Adrenal gland (tissue), 12 donors: ENCODE results near the gene SCAP. TPM values are rescaled to one million over a fixed set of nuclear protein-coding genes. Genes with fewer than 3 reads are reported as not detected.
"Not testable (repeated sequence)": the region's sequence is repeated elsewhere in the genome, so short reads cannot be mapped to it uniquely, and the experiment has no call there.

Source experiments
- DNase-seq, 7 donors: peaks; one replicate each; pipeline ENCODE4 v3.0.0-alpha.2; 2019 to 2020
- H3K27ac ChIP-seq, 5 donors: fragments of 200-600 bp; sonication (generic) in 4 of 5; 1 replicate in 3 of 5; 2 replicates in 2 of 5; pipeline versions ENCODE4 v1.5.1 to v1.8.0; 2016 to 2020; ENCODE audit warnings: mild to moderate bottlenecking in 1 of 5
- H3K27me3 ChIP-seq: fragments of 200-600 bp; 2 replicates; pipeline ENCODE4 v1.8.0; 2021
- H3K36me3 ChIP-seq, 2 donors: fragments of 200-600 bp; replicated peaks in 1 of 2; 1 replicate in 1 of 2; 2 replicates in 1 of 2; pipeline versions ENCODE4 v1.5.1 to v1.8.0; 2018 to 2022
- H3K4me1 ChIP-seq, 2 donors: fragments of 200-600 bp; replicated peaks in 1 of 2; 1 replicate in 1 of 2; 2 replicates in 1 of 2; pipeline versions ENCODE4 v1.5.1 to v1.8.0; 2018 to 2021
- H3K4me3 ChIP-seq, 4 donors: fragments of 200-600 bp; sonication (generic) in 3 of 4; one replicate each; pipeline ENCODE4 v1.5.1; 2016 to 2018
- H3K9me3 ChIP-seq, 3 donors: fragments of 200-600 bp; sonication (generic) in 1 of 3; replicated peaks in 1 of 3; 1 replicate in 2 of 3; 2 replicates in 1 of 3; pipeline versions ENCODE4 v1.5.1 to v1.8.0; 2016 to 2021
- POLR2A ChIP-seq, 2 donors: fragments of 450-650 bp; IDR thresholded peaks; one replicate each; pipeline ENCODE4 v1.6.1; 2017; ENCODE audit warnings: antibody characterized with exemption in 2 of 2, mild to moderate bottlenecking in 2 of 2, moderate library complexity in 1 of 2
- WGBS, 4 donors: extraction: QIAGEN DNeasy Blood & Tissue Kit in 2 of 4; methylation state at CpG; one replicate each; pipeline versions ENCODE4 v1.1.5 to v1.1.7; 2013 to 2017; 5-methylcytosine and 5-hydroxymethylcytosine counted together
- intact Hi-C, 2 donors: fragments of 100-400 bp; cut with DNase I; formaldehyde crosslinking; loops; one replicate each; pipeline versions ENCODE4 v1.14.1 to v1.15.0; 2022 to 2023
- polyA plus RNA-seq, 3 donors: library from polyadenylated mRNA; stranded (reverse); fragments of 200-250 nt in 2 of 3; fragments of 350-450 nt in 1 of 3; fragmentation: Illumina TruSeq in 1 of 3; extraction: RNeasy Lipid Tissue Mini Kit (QIAGEN cat#74804) in 1 of 3; gene quantifications; one replicate each; pipeline ENCODE4 v1.2.3, GENCODE V29; 2013 to 2014
- total RNA-seq, 9 donors: library from RNA; depleted of rRNA in 4 of 9; stranded (reverse); fragments of >200 nt in 4 of 9; fragments of 120-200 nt in 1 of 9; fragmentation: NEBNext Ultra II Directional in 1 of 9; extraction: Animal tissue kit (Norgen Biotek cat#: 25700) in 1 of 9; gene quantifications; one replicate each; pipeline versions ENCODE4 v1.1.0 to v1.2.4, GENCODE V29; 2013 to 2023
- TF ChIP-seq, protein P1 (sequence below), 6 experiments: fragments of 450-650 bp in 4 of 6; fragments of 200-600 bp in 2 of 6; sonication (generic) in 1 of 6; IDR thresholded peaks; 1 replicate in 5 of 6; 2 replicates in 1 of 6; pipeline versions ENCODE4 v1.5.1 to v1.8.0; 2016 to 2021; ENCODE audit warnings: antibody characterized with exemption in 6 of 6, mild to moderate bottlenecking in 2 of 6, moderate library complexity in 1 of 6
- donor health status: healthy with polysubstance abuse.
- donor health status: Bipolar disorder and iron deficiency.
- donor health status: DM: yes; HTN: yes; CAD: no.
- donor health status: DM: no; HTN: no; CAD: no.
- donor health status: DM: no; HTN: no; CAD: no.
- donor health status: DM: yes; HTN: yes; CAD: no.

SCAP gene
- total and polyA plus RNA-seq, 12 donors, result 126 to 954 (median 176) TPM

GRCh38 chr3:47515100-47515499 is 39.4 kb upstream of the SCAP start:
- DNase-seq, result no peak
- Histone ChIP-seq H3K9me3 (no peaks in the 10 kb centered on the region), H3K4me3 (no peak overlapping the region), H3K36me3 (peaks cover 0 to 4% of the 10 kb centered on the region in 2 donors), H3K27ac (no peak overlapping the region), H3K4me1 (peaks cover 0 to 12% of the 10 kb centered on the region in 2 donors), H3K27me3 (no peaks in the 10 kb centered on the region)
- TF ChIP-seq POLR2A (IDR thresholded peaks at IDR 0.05), result no peak
- intact Hi-C loops, result loop anchor here in 1 of 2 donors (10.0 kb wide), 1 partner anchor 90 kb away; no protein-coding TSS in a partner anchor
- 63 to 70% (median 66%) methylated on average over 5 of the region's 5 CpGs for whole genome bisulfite sequencing, 4 donors

DNA sequence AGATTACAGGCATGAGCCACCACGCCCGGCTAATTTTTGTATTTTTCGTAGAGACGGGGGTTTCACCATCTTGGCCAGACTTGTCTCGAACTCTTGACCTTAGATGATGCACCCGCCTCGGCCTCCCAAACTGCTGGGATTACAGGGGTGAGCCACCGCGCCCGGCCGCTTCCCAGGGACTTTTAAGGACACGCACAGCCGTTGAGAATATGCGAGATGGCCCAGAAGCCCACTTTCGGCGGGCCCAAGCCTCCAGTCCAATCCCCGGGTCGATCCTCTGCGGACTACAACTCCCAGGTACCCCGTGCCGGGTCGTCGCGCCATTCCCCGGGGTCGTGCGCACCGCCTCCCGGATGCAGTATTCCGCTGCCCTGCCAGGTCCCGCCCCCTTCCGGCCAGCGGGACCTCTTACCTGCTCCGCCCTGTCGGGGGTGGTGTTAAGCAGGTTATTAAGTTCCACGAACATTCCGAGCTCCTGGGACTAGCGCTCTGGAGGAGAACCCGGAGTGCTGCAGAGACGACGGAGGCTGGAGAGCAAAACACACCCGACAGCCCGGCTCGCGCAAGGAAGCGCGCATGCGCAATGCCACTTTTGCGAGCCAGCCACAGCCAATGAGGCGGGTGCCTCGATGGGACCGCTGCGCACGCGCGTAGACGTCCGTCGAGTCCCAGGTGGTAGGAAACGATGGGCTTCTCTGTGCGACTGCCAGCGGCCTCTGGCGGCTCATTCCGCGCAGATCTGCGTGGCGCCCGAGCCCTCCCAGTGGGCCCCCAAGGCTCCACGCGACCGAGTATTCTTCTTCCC is 37.6 kb upstream of the SCAP start, which contains the start of gene ELP6:
TSS of gene ELP6 (minus strand) at position 588 of the 805 bp plus-strand sequence. CDS start at position 466, 122 bp downstream.
- peak; percentile 96 to 98 (median 97) for DNase-seq
- peaks cover 0 to 12% of the 10 kb centered on the region in 2 donors for H3K4me1 ChIP-seq
- no peaks in the 10 kb centered on the region for H3K27me3 ChIP-seq
- H3K27ac ChIP-seq, result peak within 1 kb of the TSS; percentile 47 to 96 (median 89)
- intact Hi-C loops, result loop anchor here (5.0 to 10.0 kb wide), 2 partner anchors 89 to 91 kb away; no protein-coding TSS in a partner anchor
- 0 to 1% (median 0%) methylated on average over 9 to 71 of the region's 71 CpGs for WGBS, 4 donors
- peaks cover 0 to 14% of the 10 kb centered on the region in 2 donors for H3K36me3 ChIP-seq
- H3K9me3 ChIP-seq, result no peaks in the 10 kb centered on the region
- peak within 1 kb of the TSS; percentile 15 to 82 (median 59) for H3K4me3 ChIP-seq
- TF ChIP-seq POLR2A (IDR thresholded peaks at IDR 0.05), result peak; percentile 38 to 67
- TF ChIP-seq, protein P1, sequence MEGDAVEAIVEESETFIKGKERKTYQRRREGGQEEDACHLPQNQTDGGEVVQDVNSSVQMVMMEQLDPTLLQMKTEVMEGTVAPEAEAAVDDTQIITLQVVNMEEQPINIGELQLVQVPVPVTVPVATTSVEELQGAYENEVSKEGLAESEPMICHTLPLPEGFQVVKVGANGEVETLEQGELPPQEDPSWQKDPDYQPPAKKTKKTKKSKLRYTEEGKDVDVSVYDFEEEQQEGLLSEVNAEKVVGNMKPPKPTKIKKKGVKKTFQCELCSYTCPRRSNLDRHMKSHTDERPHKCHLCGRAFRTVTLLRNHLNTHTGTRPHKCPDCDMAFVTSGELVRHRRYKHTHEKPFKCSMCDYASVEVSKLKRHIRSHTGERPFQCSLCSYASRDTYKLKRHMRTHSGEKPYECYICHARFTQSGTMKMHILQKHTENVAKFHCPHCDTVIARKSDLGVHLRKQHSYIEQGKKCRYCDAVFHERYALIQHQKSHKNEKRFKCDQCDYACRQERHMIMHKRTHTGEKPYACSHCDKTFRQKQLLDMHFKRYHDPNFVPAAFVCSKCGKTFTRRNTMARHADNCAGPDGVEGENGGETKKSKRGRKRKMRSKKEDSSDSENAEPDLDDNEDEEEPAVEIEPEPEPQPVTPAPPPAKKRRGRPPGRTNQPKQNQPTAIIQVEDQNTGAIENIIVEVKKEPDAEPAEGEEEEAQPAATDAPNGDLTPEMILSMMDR (IDR thresholded peaks at IDR 0.05), result peak; percentile 24 to 68 (median 60)

GRCh38 chr3:47512416-47513124 is 36.8 kb upstream of the SCAP start:
- Histone ChIP-seq H3K4me1 (peaks cover 0 to 12% of the 10 kb centered on the region in 2 donors), H3K27ac (peak overlapping the region; percentile 47 to 96 (median 89)), H3K9me3 (no peaks in the 10 kb centered on the region), H3K4me3 (peak overlapping the region; percentile 15 to 82 (median 59)), H3K27me3 (no peaks in the 10 kb centered on the region), H3K36me3 (peaks cover 0 to 20% of the 10 kb centered on the region in 2 donors)
- 18 to 23% (median 20%) methylated on average over 34 to 36 of the region's 36 CpGs for WGBS, 4 donors
- TF ChIP-seq, protein P1 (IDR thresholded peaks at IDR 0.05), result no peak
- peak; percentile 29 to 63 (median 36) for DNase-seq
- intact Hi-C loops, result loop anchor here (5.0 to 10.0 kb wide), 2 partner anchors 88 to 90 kb away; no protein-coding TSS in a partner anchor

DNA sequence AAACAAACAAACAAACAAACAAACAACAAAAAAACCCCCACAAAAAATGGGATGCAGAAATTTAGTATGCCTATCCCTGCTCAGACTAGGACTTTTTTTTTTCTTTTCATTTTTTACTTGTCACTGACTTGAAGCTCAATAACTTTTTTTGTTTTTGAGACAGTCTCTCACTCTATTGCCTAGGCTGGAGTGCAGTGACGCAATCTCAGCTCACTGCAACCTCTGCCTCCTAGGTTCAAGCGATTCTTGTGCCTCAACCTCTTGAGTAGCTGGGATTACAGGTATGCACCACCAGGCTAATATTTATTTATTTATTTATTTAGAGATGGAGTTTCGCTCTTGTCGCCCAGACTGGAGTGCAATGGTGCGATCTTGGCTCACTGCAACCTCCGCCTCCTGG is 29.5 kb upstream of the SCAP start:
- H3K9me3 ChIP-seq, H3K4me3 ChIP-seq, H3K27me3 ChIP-seq, intact Hi-C loops, H3K4me1 ChIP-seq, H3K27ac ChIP-seq, DNase-seq: not testable (repeated sequence)
- H3K36me3 ChIP-seq, result peaks cover 0 to 55% of the 10 kb centered on the region in 2 donors
- 95 to 99% (median 97%) methylated on average over 6 of the region's 6 CpGs for WGBS, 4 donors

DNA sequence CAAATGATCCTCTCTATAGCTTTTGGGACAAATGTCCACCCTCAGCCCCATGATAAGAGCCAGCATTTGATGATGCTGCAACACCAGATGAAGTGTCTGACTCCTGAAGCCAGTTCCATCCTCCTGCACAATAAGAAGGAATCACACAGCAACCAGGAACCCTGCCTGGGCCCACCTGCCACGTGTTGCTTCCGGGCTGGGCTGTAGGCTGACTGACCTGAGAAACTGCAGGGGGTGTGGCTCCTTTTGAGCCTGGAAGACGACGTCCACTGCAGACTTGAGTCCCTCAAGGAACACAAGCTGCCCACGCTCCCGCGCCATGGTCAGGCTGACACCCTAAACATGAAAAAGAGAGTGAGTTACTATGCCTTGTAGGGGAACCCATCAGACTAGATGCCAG is 28.4 kb upstream of the SCAP start:
- Histone ChIP-seq H3K4me3 (no peak overlapping the region), H3K27me3 (no peaks in the 10 kb centered on the region), H3K27ac (no peak overlapping the region), H3K9me3 (no peaks in the 10 kb centered on the region), H3K4me1 (no peaks in the 10 kb centered on the region), H3K36me3 (peaks cover 0 to 51% of the 10 kb centered on the region in 2 donors)
- WGBS, 4 donors, result 67 to 94% (median 89%) methylated on average over 3 to 7 of the region's 7 CpGs
- intact Hi-C loops, result no loop called here
- DNase-seq, result no peak
- no peak for TF ChIP-seq POLR2A (IDR thresholded peaks at IDR 0.05)
- TF ChIP-seq, protein P1 (IDR thresholded peaks at IDR 0.05), result no peak
